ENCODE data around the gene FBXO27.

DNA sequence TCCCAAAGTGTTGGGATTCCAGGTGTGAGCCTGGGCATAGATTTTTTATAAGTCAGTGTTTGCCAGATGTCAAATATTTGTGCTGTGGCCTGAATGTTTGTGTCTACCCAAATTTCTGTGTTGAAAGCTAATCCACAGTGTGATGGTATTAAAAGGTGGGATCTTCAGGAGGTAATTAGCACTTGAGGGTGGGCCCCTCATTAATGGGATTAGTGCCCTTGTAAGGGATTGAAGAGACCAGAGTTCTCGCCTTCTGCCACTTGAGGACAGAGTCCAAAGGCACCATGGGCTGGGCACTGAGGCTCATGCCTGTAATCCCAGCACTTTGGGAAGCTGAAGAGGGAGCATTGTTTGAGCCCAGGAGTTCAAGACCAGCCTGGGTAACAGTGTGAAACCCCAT, 47.1 kb downstream of the FBXO27 start:
- TF ChIP-seq, protein P1, sequence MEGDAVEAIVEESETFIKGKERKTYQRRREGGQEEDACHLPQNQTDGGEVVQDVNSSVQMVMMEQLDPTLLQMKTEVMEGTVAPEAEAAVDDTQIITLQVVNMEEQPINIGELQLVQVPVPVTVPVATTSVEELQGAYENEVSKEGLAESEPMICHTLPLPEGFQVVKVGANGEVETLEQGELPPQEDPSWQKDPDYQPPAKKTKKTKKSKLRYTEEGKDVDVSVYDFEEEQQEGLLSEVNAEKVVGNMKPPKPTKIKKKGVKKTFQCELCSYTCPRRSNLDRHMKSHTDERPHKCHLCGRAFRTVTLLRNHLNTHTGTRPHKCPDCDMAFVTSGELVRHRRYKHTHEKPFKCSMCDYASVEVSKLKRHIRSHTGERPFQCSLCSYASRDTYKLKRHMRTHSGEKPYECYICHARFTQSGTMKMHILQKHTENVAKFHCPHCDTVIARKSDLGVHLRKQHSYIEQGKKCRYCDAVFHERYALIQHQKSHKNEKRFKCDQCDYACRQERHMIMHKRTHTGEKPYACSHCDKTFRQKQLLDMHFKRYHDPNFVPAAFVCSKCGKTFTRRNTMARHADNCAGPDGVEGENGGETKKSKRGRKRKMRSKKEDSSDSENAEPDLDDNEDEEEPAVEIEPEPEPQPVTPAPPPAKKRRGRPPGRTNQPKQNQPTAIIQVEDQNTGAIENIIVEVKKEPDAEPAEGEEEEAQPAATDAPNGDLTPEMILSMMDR (IDR thresholded peaks at IDR 0.05): no peak
- TF ChIP-seq POLR2A (IDR thresholded peaks at IDR 0.05): no peak
